Measurements from ENCODE around the gene TATDN2.

TATDN2 gene

GRCh38 chr3:10217359-10217758, 30.9 kb upstream of the TATDN2 start:
- H3K4me1 ChIP-seq (ENCODE audit: control insufficient read depth, insufficient read depth, low read depth, low read length), result peaks cover 2% of the 10 kb centered on the region
- H2BK120ac ChIP-seq (ENCODE audit: low read depth, low read length), result no peak overlapping the region
- H3K27ac ChIP-seq (ENCODE audit: low read length, poor library complexity, severe bottlenecking), result no peak overlapping the region

GRCh38 chr3:10219737-10220136, 28.5 kb upstream of the TATDN2 start:
- Histone ChIP-seq H3K9ac (ENCODE audit: low read length) (no peak overlapping the region), H3K4me2 (ENCODE audit: low read length, poor library complexity, severe bottlenecking) (no peak overlapping the region), H4K91ac (ENCODE audit: low read length) (no peak overlapping the region), H3K14ac (ENCODE audit: low read length in 2 of 2) (no peak overlapping the region), H3K18ac (ENCODE audit: low read depth in 1 of 2, low read length in 2 of 2) (no peak overlapping the region), H3K79me1 (replicated peaks; ENCODE audit: low read length, poor library complexity, severe bottlenecking) (no peaks in the 10 kb centered on the region), H3K27me3 (ENCODE audit: control insufficient read depth in 1 of 2, insufficient read depth in 1 of 2, low read length in 2 of 2) (no peaks in the 10 kb centered on the region), H3K9me3 (ENCODE audit: control insufficient read depth, low read length) (no peaks in the 10 kb centered on the region), H2BK15ac (ENCODE audit: low read depth, poor library complexity, severe bottlenecking) (no peak overlapping the region), H2AK5ac (ENCODE audit: low read length, severe bottlenecking) (no peak overlapping the region), H2BK120ac (ENCODE audit: low read depth, low read length) (no peak overlapping the region), H3K4me3 (ENCODE audit: insufficient read depth in 1 of 2, low read depth in 1 of 2, low read length in 2 of 2) (no peak overlapping the region), H3K4ac (ENCODE audit: low read depth in 1 of 2, low read length in 2 of 2) (no peak overlapping the region), H3K27ac (ENCODE audit: low read length, poor library complexity, severe bottlenecking) (no peak overlapping the region), H3K23ac (ENCODE audit: low read length in 2 of 2) (no peak overlapping the region), H3K36me3 (ENCODE audit: control insufficient read depth in 1 of 2, insufficient read depth in 2 of 2, low read depth in 1 of 2, low read length in 2 of 2) (peaks cover 25 to 73% of the 10 kb centered on the region in 2 experiments), H3K4me1 (ENCODE audit: control insufficient read depth, insufficient read depth, low read depth, low read length) (peaks cover 4% of the 10 kb centered on the region), H2BK5ac (ENCODE audit: low read depth, low read length, poor library complexity, severe bottlenecking) (no peak overlapping the region), H2AFZ (ENCODE audit: low read depth, low read length) (no peak overlapping the region), H2BK12ac (ENCODE audit: low read length in 2 of 2) (no peak overlapping the region), H4K8ac (ENCODE audit: low read length) (no peak overlapping the region)
- 87% methylated on average over 9 of the region's 9 CpGs for WGBS
- DNase-seq, result no peak

More at GRCh38 chr3:10217359-10217758, 30.9 kb upstream of the TATDN2 start:
- Histone ChIP-seq H3K4me2 (ENCODE audit: low read length, poor library complexity, severe bottlenecking) (no peak overlapping the region), H4K91ac (ENCODE audit: low read length) (no peak overlapping the region), H2BK15ac (ENCODE audit: low read depth, poor library complexity, severe bottlenecking) (no peak overlapping the region), H2BK12ac (ENCODE audit: low read length in 2 of 2) (no peak overlapping the region), H2BK5ac (ENCODE audit: low read depth, low read length, poor library complexity, severe bottlenecking) (no peak overlapping the region), H4K8ac (ENCODE audit: low read length) (no peak overlapping the region), H3K9ac (ENCODE audit: low read length) (no peak overlapping the region), H2AFZ (ENCODE audit: low read depth, low read length) (no peak overlapping the region), H3K23ac (ENCODE audit: low read length in 2 of 2) (no peak overlapping the region), H3K79me1 (replicated peaks; ENCODE audit: low read length, poor library complexity, severe bottlenecking) (no peaks in the 10 kb centered on the region), H3K9me3 (ENCODE audit: control insufficient read depth, low read length) (no peaks in the 10 kb centered on the region), H3K4ac (ENCODE audit: low read depth in 1 of 2, low read length in 2 of 2) (no peak overlapping the region), H3K27me3 (ENCODE audit: control insufficient read depth in 1 of 2, insufficient read depth in 1 of 2, low read length in 2 of 2) (no peaks in the 10 kb centered on the region), H3K18ac (ENCODE audit: low read depth in 1 of 2, low read length in 2 of 2) (no peak overlapping the region), H3K14ac (ENCODE audit: low read length in 2 of 2) (no peak overlapping the region), H3K4me3 (ENCODE audit: insufficient read depth in 1 of 2, low read depth in 1 of 2, low read length in 2 of 2) (no peak overlapping the region), H3K36me3 (ENCODE audit: control insufficient read depth in 1 of 2, insufficient read depth in 2 of 2, low read depth in 1 of 2, low read length in 2 of 2) (peaks cover 25 to 74% of the 10 kb centered on the region in 2 experiments), H2AK5ac (ENCODE audit: low read length, severe bottlenecking) (no peak overlapping the region)
- 80% methylated on average over 3 of the region's 3 CpGs for WGBS
- no peak for DNase-seq

- Histone ChIP-seq H3K4ac (ENCODE audit: low read depth in 1 of 2, low read length in 2 of 2) (no peak overlapping the region), H3K14ac (ENCODE audit: low read length in 2 of 2) (peak overlapping the region in 1 of 2 experiments; percentile 39), H2BK120ac (ENCODE audit: low read depth, low read length) (no peak overlapping the region), H3K23ac (ENCODE audit: low read length in 2 of 2) (no peak overlapping the region), H3K9me3 (ENCODE audit: control insufficient read depth, low read length) (no peaks in the 10 kb centered on the region), H3K27me3 (ENCODE audit: control insufficient read depth in 1 of 2, insufficient read depth in 1 of 2, low read length in 2 of 2) (no peaks in the 10 kb centered on the region), H4K91ac (ENCODE audit: low read length) (no peak overlapping the region), H2BK15ac (ENCODE audit: low read depth, poor library complexity, severe bottlenecking) (no peak overlapping the region), H3K4me1 (ENCODE audit: control insufficient read depth, insufficient read depth, low read depth, low read length) (peaks cover 4% of the 10 kb centered on the region), H2BK12ac (ENCODE audit: low read length in 2 of 2) (peak overlapping the region in 1 of 2 experiments; percentile 69), H3K27ac (ENCODE audit: low read length, poor library complexity, severe bottlenecking) (no peak overlapping the region), H3K4me3 (ENCODE audit: insufficient read depth in 1 of 2, low read depth in 1 of 2, low read length in 2 of 2) (no peak overlapping the region), H3K18ac (ENCODE audit: low read depth in 1 of 2, low read length in 2 of 2) (no peak overlapping the region), H3K4me2 (ENCODE audit: low read length, poor library complexity, severe bottlenecking) (no peak overlapping the region), H4K8ac (ENCODE audit: low read length) (no peak overlapping the region), H2AK5ac (ENCODE audit: low read length, severe bottlenecking) (no peak overlapping the region), H3K9ac (ENCODE audit: low read length) (peak overlapping the region; percentile 17), H3K36me3 (ENCODE audit: control insufficient read depth in 1 of 2, insufficient read depth in 2 of 2, low read depth in 1 of 2, low read length in 2 of 2) (peaks cover 24 to 68% of the 10 kb centered on the region in 2 experiments), H3K79me1 (replicated peaks; ENCODE audit: low read length, poor library complexity, severe bottlenecking) (no peaks in the 10 kb centered on the region), H2BK5ac (ENCODE audit: low read depth, low read length, poor library complexity, severe bottlenecking) (no peak overlapping the region), H2AFZ (ENCODE audit: low read depth, low read length) (no peak overlapping the region)
- DNase-seq, result no peak
- 88% methylated on average over 8 of the region's 10 CpGs for WGBS
Measured at GRCh38 chr3:10223676-10224639, 24.3 kb upstream of the TATDN2 start.

GRCh38 chr3:10224794-10225665, 23.2 kb upstream of the TATDN2 start:
- no peak overlapping the region for H3K4ac ChIP-seq (ENCODE audit: low read depth in 1 of 2, low read length in 2 of 2)
- no peak overlapping the region for H2AFZ ChIP-seq (ENCODE audit: low read depth, low read length)
- H4K91ac ChIP-seq (ENCODE audit: low read length), result no peak overlapping the region
- H2AK5ac ChIP-seq (ENCODE audit: low read length, severe bottlenecking), result no peak overlapping the region
- H3K27ac ChIP-seq (ENCODE audit: low read length, poor library complexity, severe bottlenecking), result no peak overlapping the region
- no peaks in the 10 kb centered on the region for H3K27me3 ChIP-seq (ENCODE audit: control insufficient read depth in 1 of 2, insufficient read depth in 1 of 2, low read length in 2 of 2)
- H2BK120ac ChIP-seq (ENCODE audit: low read depth, low read length), result no peak overlapping the region
- no peak overlapping the region for H4K8ac ChIP-seq (ENCODE audit: low read length)
- H2BK15ac ChIP-seq (ENCODE audit: low read depth, poor library complexity, severe bottlenecking), result no peak overlapping the region
- no peak overlapping the region for H3K4me3 ChIP-seq (ENCODE audit: insufficient read depth in 1 of 2, low read depth in 1 of 2, low read length in 2 of 2)
- no peak overlapping the region for H3K4me2 ChIP-seq (ENCODE audit: low read length, poor library complexity, severe bottlenecking)
- H2BK12ac ChIP-seq (ENCODE audit: low read length in 2 of 2), result no peak overlapping the region
- peak; percentile 73 for DNase-seq
- no peak overlapping the region for H2BK5ac ChIP-seq (ENCODE audit: low read depth, low read length, poor library complexity, severe bottlenecking)
- H3K18ac ChIP-seq (ENCODE audit: low read depth in 1 of 2, low read length in 2 of 2), result no peak overlapping the region
- WGBS, result 67% methylated on average over 4 of the region's 4 CpGs
- no peaks in the 10 kb centered on the region for H3K79me1 ChIP-seq (replicated peaks; ENCODE audit: low read length, poor library complexity, severe bottlenecking)
- H3K14ac ChIP-seq (ENCODE audit: low read length in 2 of 2), result no peak overlapping the region
- H3K4me1 ChIP-seq (ENCODE audit: control insufficient read depth, insufficient read depth, low read depth, low read length), result peaks cover 4% of the 10 kb centered on the region
- no peak overlapping the region for H3K9ac ChIP-seq (ENCODE audit: low read length)
- no peaks in the 10 kb centered on the region for H3K9me3 ChIP-seq (ENCODE audit: control insufficient read depth, low read length)
- peaks cover 21 to 69% of the 10 kb centered on the region in 2 experiments for H3K36me3 ChIP-seq (ENCODE audit: control insufficient read depth in 1 of 2, insufficient read depth in 2 of 2, low read depth in 1 of 2, low read length in 2 of 2)
- H3K23ac ChIP-seq (ENCODE audit: low read length in 2 of 2), result no peak overlapping the region
